Endodermal cell (in vitro differentiated cells): Measurements from ENCODE around the gene EPS15. TPM values are rescaled to one million over a fixed set of nuclear protein-coding genes. Genes with fewer than 3 reads are reported as not detected.

Experiments used
- DNase-seq: peaks from one replicate; pipeline ENCODE4 v3.0.0-alpha.2; 2017
- H3K27ac ChIP-seq: 2 replicates; pipeline ENCODE4 v1.5.1; 2013; ENCODE audit warnings: mild to moderate bottlenecking, low read depth, low read length, moderate library complexity
- H3K27me3 ChIP-seq: 2 replicates; pipeline ENCODE4 v1.6.1; 2013; ENCODE audit warnings: mild to moderate bottlenecking, low read length, moderate library complexity; ENCODE audit not compliant: insufficient read depth, control insufficient read depth, poor library complexity, severe bottlenecking
- H3K36me3 ChIP-seq: 2 replicates; pipeline ENCODE4 v1.7.0; 2013; ENCODE audit warnings: mild to moderate bottlenecking, low read length, moderate library complexity; ENCODE audit not compliant: control insufficient read depth, insufficient read depth
- H3K4me1 ChIP-seq: one replicate; pipeline ENCODE4 v1.7.0; 2013; ENCODE audit warnings: low read length; ENCODE audit not compliant: control insufficient read depth, insufficient read depth
- H3K4me3 ChIP-seq: 2 replicates; pipeline ENCODE4 v1.5.1; 2013; ENCODE audit warnings: mild to moderate bottlenecking, low read length, moderate library complexity
- H3K9ac ChIP-seq: 2 replicates; pipeline ENCODE4 v1.6.1; 2013; ENCODE audit warnings: mild to moderate bottlenecking, low read length, moderate library complexity; ENCODE audit not compliant: poor library complexity, severe bottlenecking; ENCODE audit errors: extremely low read depth
- H3K9me3 ChIP-seq: 2 replicates; pipeline ENCODE4 v1.6.1; 2013; ENCODE audit warnings: mild to moderate bottlenecking, low read length, moderate library complexity; ENCODE audit not compliant: control insufficient read depth
- H3K27ac Mint-ChIP-seq: 2 replicates; pipeline ENCODE4 v1.8.0; 2020; ENCODE audit warnings: mixed read lengths
- H3K27me3 Mint-ChIP-seq: 2 replicates; pipeline ENCODE4 v1.8.0; 2021; ENCODE audit warnings: mild to moderate bottlenecking, mixed read lengths; ENCODE audit not compliant: insufficient read depth
- H3K36me3 Mint-ChIP-seq: 2 replicates; pipeline ENCODE4 v1.8.0; 2020; ENCODE audit warnings: low read depth, mixed read lengths
- H3K4me1 Mint-ChIP-seq: 2 replicates; pipeline ENCODE4 v1.8.0; 2020; ENCODE audit warnings: mixed read lengths
- H3K4me3 Mint-ChIP-seq: 2 replicates; pipeline ENCODE4 v1.8.0; 2020; ENCODE audit warnings: mild to moderate bottlenecking, moderate library complexity, mixed read lengths
- H3K9me3 Mint-ChIP-seq: 2 replicates; pipeline ENCODE4 v1.8.0; 2020; ENCODE audit warnings: mild to moderate bottlenecking, mixed read lengths
- WGBS, 2 experiments: methylation state at CpG; one replicate each; pipeline versions ENCODE4 v1.1.5 to v1.1.7; 2013; ENCODE audit warnings: missing lambda C conversion rate in 2 of 2, mixed read lengths in 1 of 2; ENCODE audit not compliant: insufficient coverage in 1 of 2, insufficient read length in 1 of 2; 5-methylcytosine and 5-hydroxymethylcytosine counted together
- total RNA-seq, 2 donors: library from RNA; stranded (reverse); fragmentation: NEBNext Ultra II Directional in 1 of 2; extraction: Animal tissue kit (Norgen Biotek cat#: 25700) in 1 of 2; gene quantifications; 2 replicates in 1 of 2; 3 replicates in 1 of 2; pipeline ENCODE4 v1.2.1, GENCODE V29; 2021
- TF ChIP-seq, protein P1 (sequence below): fragments of 200-600 bp; sonication (generic); conservative IDR thresholded peaks from 2 replicates; pipeline ENCODE4 v1.5.0; 2021; ENCODE audit warnings: antibody characterized with exemption, mild to moderate bottlenecking

The EPS15 gene
- total RNA-seq, 2 donors from 2014 or later = 45.0 to 46.9 TPM

DNA sequence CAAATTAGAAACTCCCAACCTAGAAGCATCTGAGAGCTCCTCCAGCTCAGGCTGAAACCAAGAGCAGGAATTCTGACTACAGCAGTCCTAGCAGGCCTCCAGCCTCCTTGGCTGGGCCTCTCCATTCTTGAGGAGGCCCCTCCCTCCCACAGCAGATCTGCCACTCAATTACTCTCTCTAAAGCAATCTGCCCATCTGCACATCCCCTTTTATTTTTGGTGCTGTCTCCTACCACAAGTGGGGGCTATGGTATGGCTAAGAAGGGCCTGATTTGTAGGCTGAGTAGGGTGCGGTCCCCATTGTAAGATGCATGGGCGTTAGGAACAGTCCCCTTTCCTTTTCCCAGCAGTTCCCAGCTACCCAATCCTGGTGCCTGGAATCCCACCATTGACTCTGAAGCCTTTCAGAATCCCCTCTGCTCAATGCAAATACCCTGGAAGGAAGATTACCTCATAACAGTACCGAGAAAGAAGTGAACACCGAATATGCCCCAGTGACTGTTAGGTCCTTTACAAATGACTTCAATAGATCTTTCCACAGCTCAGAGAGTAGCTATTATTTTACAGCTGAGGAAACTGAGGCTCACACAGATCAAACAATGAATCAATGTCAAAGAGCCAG is 177.1 kb downstream of the EPS15 start:
- Mint-ChIP-seq H3K27ac (peak overlapping the region; percentile 52), H3K4me3 (no peak overlapping the region), H3K9me3 (no peaks in the 10 kb centered on the region), H3K4me1 (peaks cover 26% of the 10 kb centered on the region), H3K36me3 (no peaks in the 10 kb centered on the region), H3K27me3 (peaks cover 22% of the 10 kb centered on the region)
- H3K9ac ChIP-seq = no peak overlapping the region
- no peaks in the 10 kb centered on the region for H3K36me3 ChIP-seq
- peaks cover 29% of the 10 kb centered on the region for H3K27me3 ChIP-seq
- TF ChIP-seq, protein P1, sequence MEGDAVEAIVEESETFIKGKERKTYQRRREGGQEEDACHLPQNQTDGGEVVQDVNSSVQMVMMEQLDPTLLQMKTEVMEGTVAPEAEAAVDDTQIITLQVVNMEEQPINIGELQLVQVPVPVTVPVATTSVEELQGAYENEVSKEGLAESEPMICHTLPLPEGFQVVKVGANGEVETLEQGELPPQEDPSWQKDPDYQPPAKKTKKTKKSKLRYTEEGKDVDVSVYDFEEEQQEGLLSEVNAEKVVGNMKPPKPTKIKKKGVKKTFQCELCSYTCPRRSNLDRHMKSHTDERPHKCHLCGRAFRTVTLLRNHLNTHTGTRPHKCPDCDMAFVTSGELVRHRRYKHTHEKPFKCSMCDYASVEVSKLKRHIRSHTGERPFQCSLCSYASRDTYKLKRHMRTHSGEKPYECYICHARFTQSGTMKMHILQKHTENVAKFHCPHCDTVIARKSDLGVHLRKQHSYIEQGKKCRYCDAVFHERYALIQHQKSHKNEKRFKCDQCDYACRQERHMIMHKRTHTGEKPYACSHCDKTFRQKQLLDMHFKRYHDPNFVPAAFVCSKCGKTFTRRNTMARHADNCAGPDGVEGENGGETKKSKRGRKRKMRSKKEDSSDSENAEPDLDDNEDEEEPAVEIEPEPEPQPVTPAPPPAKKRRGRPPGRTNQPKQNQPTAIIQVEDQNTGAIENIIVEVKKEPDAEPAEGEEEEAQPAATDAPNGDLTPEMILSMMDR = peak; percentile 30
- peaks cover 4% of the 10 kb centered on the region for H3K4me1 ChIP-seq
- H3K4me3 ChIP-seq = no peak overlapping the region
- 90 to 93% methylated on average over 2 to 4 of the region's 4 CpGs for WGBS, 2 experiments
- no peak overlapping the region for H3K27ac ChIP-seq
- H3K9me3 ChIP-seq = no peaks in the 10 kb centered on the region
- no peak for DNase-seq

DNA sequence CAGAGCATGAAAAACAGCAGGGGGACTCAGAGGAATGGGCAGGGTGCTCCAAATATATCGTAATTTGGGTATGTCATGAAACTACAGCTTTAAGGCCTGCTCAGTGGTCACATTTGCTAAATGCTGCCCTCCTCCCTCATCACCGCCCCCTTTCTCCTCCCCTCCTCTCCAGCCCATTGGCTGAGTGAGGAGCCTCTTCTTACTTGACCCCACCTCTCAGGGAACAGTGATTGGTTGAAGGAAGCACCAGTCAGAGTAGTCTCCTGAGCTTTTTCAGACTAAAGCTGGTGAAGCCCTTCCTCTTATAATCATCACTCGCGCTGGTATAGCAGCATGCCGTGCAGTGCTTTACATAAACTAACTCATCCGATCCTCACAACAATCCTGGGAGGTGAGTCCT is 178.7 kb downstream of the EPS15 start:
- DNase-seq = peak; percentile 58
- WGBS, 2 experiments = 96 to 100% methylated on average over 5 to 6 of the region's 6 CpGs
- Mint-ChIP-seq H3K4me3 (no peak overlapping the region), H3K4me1 (peaks cover 17% of the 10 kb centered on the region), H3K27me3 (peaks cover 20% of the 10 kb centered on the region), H3K9me3 (no peaks in the 10 kb centered on the region), H3K27ac (no peak overlapping the region), H3K36me3 (no peaks in the 10 kb centered on the region)
- Histone ChIP-seq H3K9me3 (no peaks in the 10 kb centered on the region), H3K27ac (no peak overlapping the region), H3K4me1 (peaks cover 4% of the 10 kb centered on the region), H3K9ac (no peak overlapping the region), H3K36me3 (no peaks in the 10 kb centered on the region), H3K4me3 (no peak overlapping the region), H3K27me3 (peaks cover 27% of the 10 kb centered on the region)
- TF ChIP-seq, protein P1 = no peak

DNA sequence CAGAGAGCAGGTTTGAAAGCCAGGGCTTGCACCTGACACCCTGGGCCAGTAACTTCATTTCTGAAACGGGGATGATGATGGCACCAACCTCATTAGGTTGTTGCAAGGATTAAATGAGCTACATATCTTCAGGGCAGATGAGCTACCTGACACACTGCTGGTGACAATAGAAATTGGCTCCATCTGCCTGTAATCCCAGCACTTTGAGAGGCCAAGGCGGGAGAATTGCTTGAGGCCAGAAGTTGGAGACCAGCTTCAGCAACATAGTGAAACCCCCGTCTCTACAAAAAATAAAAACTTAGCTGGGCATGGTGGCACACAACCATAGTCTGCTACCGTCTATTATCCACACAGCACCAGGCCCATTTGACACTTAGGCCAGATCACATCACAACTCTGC is 182.4 kb downstream of the EPS15 start:
- H3K36me3 ChIP-seq = no peaks in the 10 kb centered on the region
- WGBS, 2 experiments = 88 to 92% methylated on average over 4 of the region's 4 CpGs
- H3K9me3 ChIP-seq = no peaks in the 10 kb centered on the region
- DNase-seq = no peak
- no peak overlapping the region for H3K9ac ChIP-seq
- H3K27me3 ChIP-seq = no peaks in the 10 kb centered on the region
- no peaks in the 10 kb centered on the region for H3K9me3 Mint-ChIP-seq
- H3K27me3 Mint-ChIP-seq = no peaks in the 10 kb centered on the region
- H3K27ac Mint-ChIP-seq = no peak overlapping the region
- no peaks in the 10 kb centered on the region for H3K36me3 Mint-ChIP-seq
- no peak overlapping the region for H3K4me3 Mint-ChIP-seq
- peaks cover 4% of the 10 kb centered on the region for H3K4me1 ChIP-seq
- H3K4me1 Mint-ChIP-seq = peaks cover 9% of the 10 kb centered on the region
- no peak overlapping the region for H3K27ac ChIP-seq
- no peak overlapping the region for H3K4me3 ChIP-seq
- TF ChIP-seq, protein P1 = no peak
